ENCODE measurements around the gene PTPRN2.

Gene PTPRN2

GRCh38 chr7:157865351-157866165, 722.1 kb downstream of the PTPRN2 start:
- no peak overlapping the region for H3K27ac Mint-ChIP-seq (ENCODE audit: low read depth)
- no peaks in the 10 kb centered on the region for H3K9me3 Mint-ChIP-seq
- DNase-seq (ENCODE audit: low spot score in 2 of 2), result no peak
- peaks cover 1% of the 10 kb centered on the region for H3K27me3 Mint-ChIP-seq
- H3K4me3 Mint-ChIP-seq, result no peak overlapping the region
- no peak for ATAC-seq (replicated peaks; ENCODE audit: extremely low read depth, poor library complexity, severe bottlenecking)
- H3K36me3 Mint-ChIP-seq (ENCODE audit: insufficient read depth), result no peaks in the 10 kb centered on the region
- no peaks in the 10 kb centered on the region for H3K4me1 Mint-ChIP-seq

- Mint-ChIP-seq H3K27me3 (peaks cover 8% of the 10 kb centered on the region), H3K4me3 (no peak overlapping the region), H3K36me3 (ENCODE audit: insufficient read depth) (no peaks in the 10 kb centered on the region), H3K4me1 (no peaks in the 10 kb centered on the region), H3K9me3 (no peaks in the 10 kb centered on the region), H3K27ac (ENCODE audit: low read depth) (no peak overlapping the region)
- no peak for DNase-seq (ENCODE audit: low spot score in 2 of 2)
- ATAC-seq (replicated peaks; ENCODE audit: extremely low read depth, poor library complexity, severe bottlenecking), result no peak
Measured at GRCh38 chr7:157864911-157865310, 722.7 kb downstream of the PTPRN2 start.

DNA sequence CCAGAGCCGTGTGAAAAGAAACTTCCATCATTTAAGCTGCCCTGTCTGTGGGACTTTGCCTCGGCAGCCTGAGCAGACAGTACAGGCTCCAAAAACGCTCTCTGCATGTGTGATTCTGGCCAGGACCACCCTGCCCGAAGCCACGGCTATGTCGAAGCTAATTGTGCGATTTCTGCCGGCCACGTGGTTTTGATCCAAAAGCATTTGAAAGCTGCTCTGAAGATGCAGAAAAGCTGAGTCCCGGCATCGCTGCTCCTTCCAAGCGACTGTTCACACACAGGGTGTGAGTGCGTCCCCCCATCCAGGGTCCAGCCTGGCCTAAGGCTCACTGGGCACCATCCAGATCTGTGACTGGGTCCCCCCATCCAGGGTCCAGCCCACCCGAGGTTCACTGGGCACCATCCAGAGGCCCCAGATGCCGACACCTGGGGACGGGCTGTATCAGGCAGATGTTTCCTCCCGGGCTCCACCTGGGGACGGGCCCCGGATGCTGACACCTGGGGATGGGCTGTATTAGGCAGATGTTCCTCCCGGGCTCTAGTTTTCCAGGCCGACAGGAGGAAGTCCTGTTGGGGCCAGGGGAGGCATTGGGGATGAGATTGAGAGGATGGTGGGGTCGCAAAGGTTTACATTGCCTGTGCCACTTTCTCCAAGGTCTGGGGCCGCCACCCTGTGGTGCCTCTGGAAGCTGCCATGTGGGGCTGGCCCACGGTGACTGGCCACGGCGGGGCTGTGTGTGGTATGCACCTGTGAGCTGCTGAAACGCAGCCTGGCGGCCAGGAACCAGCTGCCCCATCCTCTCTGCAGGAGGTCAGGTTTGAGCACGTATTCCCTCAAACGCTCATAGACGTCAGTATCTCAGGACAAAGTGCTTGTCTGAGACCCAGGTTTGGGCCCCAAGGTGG, 723.5 kb downstream of the PTPRN2 start:
- no peak for DNase-seq (ENCODE audit: low spot score in 2 of 2)
- Mint-ChIP-seq H3K27ac (ENCODE audit: low read depth) (no peak overlapping the region), H3K9me3 (no peaks in the 10 kb centered on the region), H3K4me3 (no peak overlapping the region), H3K36me3 (ENCODE audit: insufficient read depth) (no peaks in the 10 kb centered on the region), H3K27me3 (peaks cover 9% of the 10 kb centered on the region), H3K4me1 (no peaks in the 10 kb centered on the region)
- no peak for ATAC-seq (replicated peaks; ENCODE audit: extremely low read depth, poor library complexity, severe bottlenecking)

DNA sequence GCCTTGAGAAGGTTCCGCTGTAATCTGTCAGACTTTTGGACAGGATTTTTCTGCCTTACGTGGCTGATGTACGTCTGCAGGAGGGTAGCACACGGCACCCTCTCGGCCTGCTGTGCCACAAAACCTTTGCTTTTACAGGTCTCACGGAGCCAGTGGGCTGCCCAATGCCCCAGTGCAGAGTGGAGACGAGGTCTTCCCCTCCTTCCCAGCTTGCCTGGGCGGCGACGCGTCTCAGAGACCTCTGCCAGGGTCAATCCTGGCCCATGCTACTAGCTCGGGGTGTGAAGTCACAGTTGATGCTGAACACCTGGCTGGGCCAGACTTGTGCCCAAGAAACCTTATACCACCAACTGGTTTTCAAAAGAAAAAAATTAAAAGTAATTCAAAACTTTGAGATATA, 724.4 kb downstream of the PTPRN2 start:
- Mint-ChIP-seq H3K4me3 (no peak overlapping the region), H3K9me3 (no peaks in the 10 kb centered on the region), H3K4me1 (no peaks in the 10 kb centered on the region), H3K27ac (ENCODE audit: low read depth) (no peak overlapping the region), H3K36me3 (ENCODE audit: insufficient read depth) (no peaks in the 10 kb centered on the region), H3K27me3 (peaks cover 9% of the 10 kb centered on the region)
- ATAC-seq (replicated peaks; ENCODE audit: extremely low read depth, poor library complexity, severe bottlenecking) (no peak), DNase-seq (ENCODE audit: low spot score in 2 of 2) (no peak)

- ATAC-seq (replicated peaks; ENCODE audit: extremely low read depth, poor library complexity, severe bottlenecking) (no peak), DNase-seq (ENCODE audit: low spot score in 2 of 2) (no peak)
- Mint-ChIP-seq H3K27ac (ENCODE audit: low read depth) (no peak overlapping the region), H3K36me3 (ENCODE audit: insufficient read depth) (no peaks in the 10 kb centered on the region), H3K4me1 (no peaks in the 10 kb centered on the region), H3K27me3 (peaks cover 9% of the 10 kb centered on the region), H3K4me3 (no peak overlapping the region), H3K9me3 (no peaks in the 10 kb centered on the region)
Measured at GRCh38 chr7:157862731-157863130, 724.9 kb downstream of the PTPRN2 start.

- peaks cover 2% of the 10 kb centered on the region for H3K36me3 Mint-ChIP-seq (ENCODE audit: insufficient read depth)
- H3K4me3 Mint-ChIP-seq, result no peak overlapping the region
- no peak for DNase-seq (ENCODE audit: low spot score in 2 of 2)
- H3K4me1 Mint-ChIP-seq, result no peaks in the 10 kb centered on the region
- ATAC-seq (replicated peaks; ENCODE audit: extremely low read depth, poor library complexity, severe bottlenecking), result no peak
- peaks cover 9% of the 10 kb centered on the region for H3K27me3 Mint-ChIP-seq
- no peak overlapping the region for H3K27ac Mint-ChIP-seq (ENCODE audit: low read depth)
- no peaks in the 10 kb centered on the region for H3K9me3 Mint-ChIP-seq
Measured at GRCh38 chr7:157861551-157861950, 726.1 kb downstream of the PTPRN2 start.

- H3K27me3 Mint-ChIP-seq, result peaks cover 9% of the 10 kb centered on the region
- no peak for ATAC-seq (replicated peaks; ENCODE audit: extremely low read depth, poor library complexity, severe bottlenecking)
- H3K9me3 Mint-ChIP-seq, result no peaks in the 10 kb centered on the region
- H3K4me3 Mint-ChIP-seq, result no peak overlapping the region
- H3K27ac Mint-ChIP-seq (ENCODE audit: low read depth), result no peak overlapping the region
- peaks cover 2% of the 10 kb centered on the region for H3K36me3 Mint-ChIP-seq (ENCODE audit: insufficient read depth)
- no peaks in the 10 kb centered on the region for H3K4me1 Mint-ChIP-seq
- DNase-seq (ENCODE audit: low spot score in 2 of 2), result no peak
Measured at GRCh38 chr7:157861031-157861491, 726.6 kb downstream of the PTPRN2 start.

GRCh38 chr7:157860406-157860805, 727.2 kb downstream of the PTPRN2 start:
- H3K4me3 Mint-ChIP-seq, result no peak overlapping the region
- H3K27ac Mint-ChIP-seq (ENCODE audit: low read depth), result no peak overlapping the region
- H3K4me1 Mint-ChIP-seq, result no peaks in the 10 kb centered on the region
- peaks cover 9% of the 10 kb centered on the region for H3K27me3 Mint-ChIP-seq
- H3K36me3 Mint-ChIP-seq (ENCODE audit: insufficient read depth), result peaks cover 2% of the 10 kb centered on the region
- ATAC-seq (replicated peaks; ENCODE audit: extremely low read depth, poor library complexity, severe bottlenecking) (no peak), DNase-seq (ENCODE audit: low spot score in 2 of 2) (no peak)
- no peaks in the 10 kb centered on the region for H3K9me3 Mint-ChIP-seq

- peaks cover 9% of the 10 kb centered on the region for H3K27me3 Mint-ChIP-seq
- no peak for DNase-seq (ENCODE audit: low spot score in 2 of 2)
- H3K27ac Mint-ChIP-seq (ENCODE audit: low read depth), result no peak overlapping the region
- no peak overlapping the region for H3K4me3 Mint-ChIP-seq
- peaks cover 2% of the 10 kb centered on the region for H3K36me3 Mint-ChIP-seq (ENCODE audit: insufficient read depth)
- ATAC-seq (replicated peaks; ENCODE audit: extremely low read depth, poor library complexity, severe bottlenecking), result no peak
- H3K4me1 Mint-ChIP-seq, result no peaks in the 10 kb centered on the region
- H3K9me3 Mint-ChIP-seq, result no peaks in the 10 kb centered on the region
Measured at GRCh38 chr7:157859915-157860314, 727.7 kb downstream of the PTPRN2 start.

DNA sequence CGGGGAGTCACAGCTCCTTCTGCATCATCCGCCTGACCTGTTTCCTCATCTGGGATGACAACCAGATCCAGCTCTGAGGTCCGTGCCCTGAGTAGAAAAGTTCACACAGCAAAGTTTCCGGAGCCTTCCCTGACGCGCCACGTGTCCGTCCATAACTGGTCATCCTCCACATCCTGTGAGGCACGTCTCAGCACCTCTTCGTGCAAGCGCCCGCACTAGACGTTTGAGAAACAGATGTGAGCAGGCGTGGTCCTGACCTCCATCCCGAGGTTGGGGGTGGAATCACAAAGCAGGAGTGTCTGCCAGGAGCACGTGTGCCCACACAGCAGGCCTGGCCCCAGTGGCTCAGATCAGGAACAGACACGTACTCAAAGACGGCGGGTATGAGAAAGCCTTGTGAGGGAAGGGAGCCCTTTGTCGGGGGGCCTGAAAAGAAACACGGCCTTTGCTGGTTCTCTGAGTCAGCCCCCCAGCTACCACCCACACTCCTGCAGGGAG, 730.0 kb downstream of the PTPRN2 start:
- Mint-ChIP-seq H3K9me3 (no peaks in the 10 kb centered on the region), H3K27ac (ENCODE audit: low read depth) (no peak overlapping the region), H3K36me3 (ENCODE audit: insufficient read depth) (peaks cover 2% of the 10 kb centered on the region), H3K27me3 (peaks cover 9% of the 10 kb centered on the region), H3K4me3 (no peak overlapping the region), H3K4me1 (no peaks in the 10 kb centered on the region)
- DNase-seq (ENCODE audit: low spot score in 2 of 2), result no peak
- ATAC-seq (replicated peaks; ENCODE audit: extremely low read depth, poor library complexity, severe bottlenecking), result no peak

- Mint-ChIP-seq H3K27ac (ENCODE audit: low read depth) (no peak overlapping the region), H3K9me3 (no peaks in the 10 kb centered on the region), H3K4me1 (no peaks in the 10 kb centered on the region), H3K4me3 (no peak overlapping the region), H3K36me3 (ENCODE audit: insufficient read depth) (peaks cover 2% of the 10 kb centered on the region), H3K27me3 (peaks cover 9% of the 10 kb centered on the region)
- ATAC-seq (replicated peaks; ENCODE audit: extremely low read depth, poor library complexity, severe bottlenecking), result no peak
- DNase-seq (ENCODE audit: low spot score in 2 of 2), result no peak
Measured at GRCh38 chr7:157856873-157857577, 730.6 kb downstream of the PTPRN2 start.

DNA sequence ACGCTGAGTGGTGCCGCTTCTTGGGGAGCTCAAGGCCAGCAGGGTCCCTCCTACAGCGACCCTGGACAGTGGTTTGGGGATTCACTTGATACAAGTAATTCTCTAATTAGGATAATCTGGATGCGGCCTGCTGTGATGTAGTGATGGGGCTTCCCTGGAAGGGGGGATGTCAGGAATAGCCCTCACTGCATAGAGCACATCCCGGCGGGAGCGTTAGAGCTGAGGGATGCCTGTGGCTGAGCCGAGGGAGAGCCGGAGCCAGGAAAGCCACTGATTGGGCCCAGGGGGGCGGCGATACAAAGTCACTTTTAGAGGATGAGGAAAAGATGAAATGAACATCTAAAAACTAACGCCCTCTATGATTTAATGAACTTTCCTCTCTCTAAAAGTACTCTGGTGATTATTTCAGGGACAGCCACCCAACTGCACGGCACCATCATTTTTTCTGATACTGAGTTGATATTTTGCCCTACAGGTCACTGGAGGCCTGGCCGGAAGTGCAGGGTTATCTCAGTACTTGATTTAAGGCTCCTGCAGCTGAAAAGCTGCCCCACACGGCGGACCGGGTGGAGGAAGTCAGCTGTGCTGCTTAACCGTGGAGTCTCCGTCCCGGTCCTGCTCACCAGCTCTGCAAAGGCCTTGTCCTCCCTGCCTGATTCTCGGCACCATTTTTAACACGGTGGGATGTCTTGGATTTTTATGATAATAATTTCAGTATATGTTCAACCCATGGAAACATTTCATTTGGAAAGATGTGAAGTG, 732.0 kb downstream of the PTPRN2 start:
- DNase-seq (ENCODE audit: low spot score in 2 of 2) (no peak), ATAC-seq (replicated peaks; ENCODE audit: extremely low read depth, poor library complexity, severe bottlenecking) (no peak)
- no peak overlapping the region for H3K27ac Mint-ChIP-seq (ENCODE audit: low read depth)
- H3K36me3 Mint-ChIP-seq (ENCODE audit: insufficient read depth), result peaks cover 2% of the 10 kb centered on the region
- H3K27me3 Mint-ChIP-seq, result peaks cover 21% of the 10 kb centered on the region
- no peaks in the 10 kb centered on the region for H3K9me3 Mint-ChIP-seq
- peaks cover 8% of the 10 kb centered on the region for H3K4me1 Mint-ChIP-seq
- no peak overlapping the region for H3K4me3 Mint-ChIP-seq

Measured in central memory CD8-positive, alpha-beta T cell (primary cell).